Stimulated activated CD8-positive, alpha-beta memory T cell treated with anti-CD3 and anti-CD28 coated beads, Interleukin-4, amount 100 ng/mL, for 4 hours (primary cell): ENCODE results near the gene ERVFRD-1.
A peak's percentile ranks its signal among the peaks of the same experiment; 100 is the strongest.
"Not testable (repeated sequence)": the region's sequence is repeated elsewhere in the genome, so short reads cannot be mapped to it uniquely, and the experiment has no call there.

Source experiments
- DNase-seq, 2 donors: peaks; one replicate each; pipeline ENCODE4 v3.0.0-alpha.2; 2020; ENCODE audit warnings: low read depth in 2 of 2, low spot score in 1 of 2

ERVFRD-1 gene

DNA sequence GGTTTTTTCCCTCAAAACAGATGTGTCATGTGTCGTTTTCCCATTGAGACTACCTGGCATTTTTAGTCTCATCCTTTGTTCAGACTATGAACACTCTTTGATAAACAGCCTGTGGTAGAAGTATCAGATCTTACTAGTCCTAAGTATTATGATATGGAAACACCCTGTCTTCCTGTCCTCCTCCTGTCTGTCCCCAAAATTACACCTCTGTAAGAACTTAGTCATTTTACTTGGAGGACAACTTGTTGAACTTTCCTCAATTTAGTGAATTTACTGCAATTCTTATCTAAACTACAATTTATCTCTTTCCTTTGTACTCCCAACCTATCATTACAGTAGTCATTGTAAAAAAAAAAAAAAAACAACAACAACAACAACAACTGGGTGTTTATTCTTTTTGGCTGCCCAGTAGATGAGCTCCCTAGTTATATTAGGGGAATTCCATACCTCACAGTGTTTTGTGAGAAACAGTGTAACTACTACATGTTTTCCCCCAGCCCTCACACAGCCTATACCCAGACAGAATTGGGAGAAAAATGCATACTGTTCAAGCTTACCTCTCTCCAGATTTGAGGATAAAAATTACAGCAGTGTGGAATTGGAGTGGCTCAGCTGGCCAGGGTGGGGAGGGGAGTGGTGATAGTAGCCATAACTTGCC, 18.5 kb upstream of the ERVFRD-1 start:
- DNase-seq, result no peak

DNA sequence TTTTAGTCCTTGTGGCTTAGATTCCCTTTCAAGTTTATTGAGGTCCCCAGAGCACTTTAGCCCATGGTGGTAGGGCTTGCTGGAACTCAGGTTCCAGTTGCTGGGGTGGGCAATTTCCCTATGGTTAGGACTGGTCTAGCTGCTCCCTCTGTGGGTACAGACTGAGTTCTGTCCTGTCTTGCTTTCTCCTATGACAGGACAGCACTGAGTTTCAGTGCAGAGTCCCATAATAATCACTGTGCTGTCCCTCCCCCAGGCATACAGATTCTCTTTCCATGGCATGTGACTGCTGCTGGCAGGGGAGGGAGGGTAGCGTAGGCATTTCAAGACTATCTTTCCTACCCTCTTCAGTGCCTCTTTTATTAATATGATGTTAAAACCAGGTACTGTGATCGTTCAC, 17.1 kb upstream of the ERVFRD-1 start:
- no peak for DNase-seq

DNA sequence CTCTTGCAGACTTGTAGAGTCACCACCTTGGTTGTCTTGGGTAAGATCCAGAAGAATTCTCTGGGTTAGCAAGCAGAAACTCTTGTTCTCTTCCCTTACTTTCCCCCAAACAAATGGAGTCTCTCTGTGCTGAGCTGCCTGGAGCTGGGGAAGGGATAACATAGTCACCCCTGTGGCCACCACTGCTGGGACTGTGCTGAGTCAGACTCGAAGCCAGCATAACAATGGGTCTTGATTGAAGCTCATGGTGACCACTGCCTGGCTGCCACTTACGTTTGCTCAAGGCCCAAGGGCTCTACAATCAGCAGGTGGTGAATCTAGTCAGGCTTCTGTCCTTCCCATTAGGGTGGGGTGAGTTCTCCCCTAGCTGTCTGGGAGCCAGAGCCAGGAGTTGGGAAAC, 15.4 kb upstream of the ERVFRD-1 start:
- no peak for DNase-seq

DNA sequence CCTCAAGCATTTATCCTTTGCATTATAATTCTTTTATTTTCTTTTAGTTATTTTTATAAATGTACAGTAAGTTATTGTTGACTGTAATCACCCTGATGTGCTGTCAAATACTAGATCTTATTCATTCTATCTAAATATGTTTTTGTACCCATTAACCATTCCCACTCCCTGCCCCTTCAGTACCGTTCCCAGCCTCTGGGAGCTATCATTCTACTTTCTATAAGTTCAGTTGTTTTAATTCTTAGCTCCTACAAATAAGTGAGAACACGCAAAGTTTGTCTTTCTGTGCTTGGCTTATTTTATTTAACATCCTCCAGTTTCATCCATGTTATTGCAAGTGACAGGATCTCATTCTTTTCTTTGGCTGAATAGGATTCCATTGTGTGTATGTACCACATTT, 12.5 kb upstream of the ERVFRD-1 start:
- DNase-seq, result no peak

DNA sequence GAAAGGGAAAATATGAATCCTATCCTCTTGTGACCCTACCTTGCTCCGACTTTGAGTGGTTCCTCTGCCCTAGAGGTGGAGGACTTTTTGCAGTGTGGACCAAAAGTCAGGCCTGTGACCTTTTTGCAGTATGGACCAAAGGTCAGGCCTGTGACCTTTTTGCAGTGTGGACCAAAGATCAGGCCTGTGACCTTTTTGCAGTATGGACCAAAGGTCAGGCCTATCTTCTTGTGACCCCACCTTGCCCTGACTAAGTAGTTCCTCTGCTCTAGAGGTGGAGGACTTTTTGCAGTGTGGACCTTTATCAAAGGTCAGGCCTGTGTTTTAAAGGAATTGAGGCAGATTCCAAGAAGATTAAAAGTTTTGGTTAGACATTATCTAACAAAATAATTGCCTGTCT, 10.9 kb upstream of the ERVFRD-1 start:
- no peak for DNase-seq

DNA sequence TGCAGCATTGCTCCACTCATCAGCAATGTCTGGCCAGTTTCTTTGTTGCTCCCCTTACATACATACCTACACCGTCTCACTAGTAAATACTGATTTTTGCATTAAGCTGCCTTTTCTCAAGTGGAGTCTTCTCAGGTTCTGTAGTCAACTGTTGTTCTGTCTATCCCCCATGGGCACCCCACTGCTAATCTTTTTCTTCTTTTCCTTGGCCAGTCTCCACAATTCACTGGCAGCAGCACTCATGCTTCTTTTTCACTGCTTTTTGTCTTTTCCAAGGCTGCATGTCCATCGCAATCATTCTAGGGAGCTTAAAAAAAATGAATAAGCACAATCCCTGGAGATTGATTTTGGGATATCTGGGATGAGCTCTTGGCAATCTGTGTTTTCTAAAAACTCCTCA, 10.3 kb upstream of the ERVFRD-1 start:
- DNase-seq, result no peak

DNA sequence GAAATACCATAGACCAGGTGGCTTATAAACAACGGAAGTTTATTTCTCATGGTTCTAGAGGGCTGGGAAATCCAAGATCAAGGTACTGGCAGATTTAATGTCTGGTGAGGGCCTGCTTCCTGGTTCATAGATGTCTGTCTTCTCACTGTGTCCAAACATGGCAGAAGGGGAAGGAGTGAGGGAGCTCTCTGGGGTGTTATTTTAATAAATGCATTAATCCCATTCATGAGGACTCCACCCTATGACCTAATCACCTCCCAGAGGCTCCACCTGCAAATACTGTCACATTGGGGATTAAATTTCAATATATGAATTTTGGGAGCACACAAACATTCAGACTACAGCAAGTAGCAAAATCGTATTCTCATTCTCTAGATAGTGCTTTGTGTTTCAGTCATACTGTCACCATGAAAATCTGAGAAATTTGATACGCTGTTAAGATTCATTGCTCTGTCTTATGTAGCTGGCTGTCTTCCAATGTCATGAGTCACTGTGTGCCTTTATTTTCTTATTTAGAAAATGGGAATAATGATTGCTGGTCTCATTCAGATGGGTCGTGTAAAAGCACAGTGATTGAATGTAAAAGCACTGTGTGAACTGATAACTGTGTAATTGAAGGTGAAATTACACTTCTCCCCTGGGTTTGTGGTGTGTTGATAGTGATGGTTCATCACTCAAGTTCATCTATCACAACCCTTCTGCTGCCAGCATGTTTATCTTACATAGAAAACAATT, 8.9 kb upstream of the ERVFRD-1 start:
- DNase-seq, result no peak

DNA sequence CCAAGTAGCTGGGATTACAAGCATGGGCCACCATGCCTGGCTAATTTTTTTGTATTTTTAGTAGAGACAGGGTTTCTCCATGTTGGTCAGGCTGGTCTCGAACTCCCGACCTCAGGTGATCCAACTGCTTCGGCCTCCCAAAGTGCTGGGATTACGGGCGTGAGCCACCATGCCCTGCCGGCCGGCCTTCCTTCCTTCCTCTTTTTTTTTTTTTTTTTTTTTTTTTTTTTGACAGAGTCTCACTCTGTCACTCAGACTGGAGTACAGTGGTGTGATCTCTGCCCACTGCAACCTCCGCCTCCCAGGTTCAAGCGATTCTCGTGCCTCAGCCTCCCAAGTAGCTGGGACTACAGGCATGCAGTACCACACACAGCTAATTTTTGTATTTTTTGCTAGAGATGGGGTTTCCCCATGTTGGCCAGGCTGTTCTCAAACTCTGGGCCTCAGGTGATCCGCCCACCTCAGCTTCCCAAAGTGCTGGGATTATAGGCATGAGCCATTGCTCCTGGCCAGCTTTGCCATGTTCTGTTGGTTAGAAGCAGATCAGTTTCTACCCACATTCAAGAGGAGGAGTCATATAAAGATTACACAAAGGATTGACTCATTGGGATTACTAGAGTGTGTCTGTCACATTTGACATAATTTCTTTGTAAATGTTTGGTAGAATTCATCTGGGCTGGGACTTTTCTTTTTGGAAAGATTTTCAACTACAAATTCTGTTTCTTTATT, 4.4 kb upstream of the ERVFRD-1 start:
- not testable (repeated sequence) for DNase-seq

DNA sequence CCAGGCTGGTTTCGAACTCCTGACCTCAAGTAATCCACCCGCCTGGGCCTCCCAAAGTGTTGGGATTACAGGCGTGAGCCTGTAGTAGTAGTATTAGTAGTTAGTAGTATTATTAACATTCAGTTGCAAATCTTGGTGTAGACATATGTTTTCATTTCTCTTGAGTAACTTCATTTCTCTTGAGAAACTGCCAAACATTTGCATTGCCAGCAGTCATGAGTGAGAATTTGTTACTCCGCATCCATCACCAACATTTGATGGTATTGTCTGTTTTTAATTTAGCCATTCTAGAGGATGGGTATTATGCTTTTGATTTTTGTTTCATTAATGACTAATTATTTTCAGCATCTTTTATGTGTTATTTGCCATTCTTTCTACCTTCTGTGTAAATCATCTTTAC, 1.5 kb upstream of the ERVFRD-1 start:
- no peak for DNase-seq

DNA sequence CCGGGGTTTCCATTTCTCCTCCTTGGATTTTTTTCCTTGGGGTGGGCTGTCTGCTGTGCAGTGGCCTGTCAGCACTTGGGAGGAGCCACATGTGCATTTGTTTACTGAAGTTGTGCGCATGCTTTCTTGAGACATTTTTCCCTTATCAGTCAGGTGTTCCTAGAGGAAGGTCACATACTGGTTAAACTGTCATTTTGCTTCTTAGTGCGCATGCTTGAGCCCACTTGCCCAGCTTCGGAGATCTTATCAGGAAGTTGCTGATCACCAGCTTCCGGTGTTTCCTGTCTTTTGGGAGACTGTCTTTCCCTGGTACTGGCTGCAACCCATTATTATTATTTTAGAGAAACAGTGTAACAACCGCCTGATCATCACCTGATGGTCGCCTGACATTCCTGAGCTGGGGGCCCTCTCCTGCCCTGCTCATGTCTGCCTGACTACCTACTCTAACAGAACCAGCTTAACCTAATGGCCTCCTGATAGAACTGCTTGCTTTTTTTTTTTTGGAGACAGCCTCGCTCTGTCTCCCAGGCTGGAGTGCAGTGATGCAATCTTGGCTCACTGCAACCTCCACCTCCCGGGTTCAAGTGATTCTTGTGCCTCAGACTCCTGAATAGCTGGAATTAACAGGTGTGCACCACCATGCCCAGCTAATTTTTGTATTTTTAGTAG, 378 bp upstream of the ERVFRD-1 start:
- no peak for DNase-seq

DNA sequence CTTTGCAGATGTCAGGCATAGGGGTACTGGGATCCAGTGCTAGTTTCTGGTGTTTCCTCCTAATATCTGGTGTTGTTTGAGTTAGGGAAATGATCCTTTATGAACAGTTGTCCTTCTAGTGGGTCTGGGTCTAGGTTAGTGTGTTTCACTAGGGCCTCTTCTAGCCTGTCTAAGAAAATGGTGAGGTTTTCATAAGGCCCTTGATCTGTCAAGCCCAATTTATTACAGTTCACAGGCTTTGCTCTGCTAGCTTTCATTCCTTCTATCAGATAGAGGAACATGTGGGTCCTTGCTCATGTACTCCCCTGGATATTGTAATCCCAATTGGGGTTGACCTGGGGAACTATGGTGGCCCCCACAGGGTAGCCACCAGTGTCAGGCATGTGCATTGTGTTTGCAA, 2.8 kb downstream of the ERVFRD-1 start:
- no peak for DNase-seq

DNA sequence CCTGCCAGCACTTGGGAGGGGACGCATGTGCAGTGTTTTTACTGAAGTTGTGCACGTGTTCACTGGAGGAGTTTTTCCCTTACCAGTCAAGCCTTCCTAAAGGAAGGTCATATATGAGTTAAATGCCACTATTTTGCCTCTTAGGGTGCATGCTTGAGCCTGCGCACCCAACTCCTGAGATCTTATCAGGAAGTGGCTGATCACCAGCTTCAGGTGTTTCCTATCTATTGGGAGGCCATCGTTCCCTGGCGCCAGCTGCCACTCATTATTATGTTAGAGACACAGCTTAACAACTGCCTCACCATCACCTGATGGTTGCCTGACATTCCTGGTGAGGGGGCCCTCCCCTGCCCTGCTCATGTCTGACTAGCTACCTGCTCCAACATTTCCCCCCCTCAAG, 8.5 kb downstream of the ERVFRD-1 start:
- no peak for DNase-seq

DNA sequence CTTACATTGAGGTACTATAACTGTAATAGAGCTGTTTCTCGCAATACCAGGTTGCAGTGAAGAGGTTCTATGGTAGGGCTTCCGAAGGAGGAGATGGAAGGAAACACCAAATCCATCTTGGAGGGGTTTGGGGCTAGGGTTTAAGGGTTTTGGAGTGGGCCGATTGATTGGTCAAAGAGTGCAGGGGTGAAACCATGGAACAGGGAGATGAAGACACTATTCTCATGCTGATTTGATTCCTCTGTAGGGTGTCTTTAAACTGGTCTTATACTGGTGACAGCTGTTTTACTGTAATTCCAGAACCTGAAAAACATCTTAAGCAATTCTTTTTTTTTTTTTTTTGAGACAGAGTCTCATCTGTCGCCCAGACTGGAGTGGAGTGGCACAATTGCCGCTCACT, 10.1 kb downstream of the ERVFRD-1 start:
- DNase-seq, result no peak

DNA sequence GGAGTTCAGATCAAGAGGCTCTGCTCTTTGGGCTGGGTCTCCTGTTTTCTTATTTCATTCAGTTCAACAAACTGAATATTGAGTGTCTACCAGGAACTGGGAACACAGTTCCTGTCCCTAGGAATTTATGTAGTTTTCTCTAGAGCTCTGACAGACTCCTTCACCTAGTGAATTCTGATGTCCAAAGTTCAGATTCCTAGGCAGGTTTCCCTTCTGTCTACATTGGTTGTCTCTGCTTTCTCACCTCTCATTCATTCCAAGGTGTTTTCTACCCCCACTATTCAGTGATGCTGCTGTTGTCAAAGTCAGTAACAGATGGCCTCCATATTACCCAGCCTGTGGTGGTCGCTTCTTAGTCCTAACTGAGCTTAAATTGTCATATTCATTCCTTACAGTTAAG, 13.5 kb downstream of the ERVFRD-1 start:
- no peak for DNase-seq

DNA sequence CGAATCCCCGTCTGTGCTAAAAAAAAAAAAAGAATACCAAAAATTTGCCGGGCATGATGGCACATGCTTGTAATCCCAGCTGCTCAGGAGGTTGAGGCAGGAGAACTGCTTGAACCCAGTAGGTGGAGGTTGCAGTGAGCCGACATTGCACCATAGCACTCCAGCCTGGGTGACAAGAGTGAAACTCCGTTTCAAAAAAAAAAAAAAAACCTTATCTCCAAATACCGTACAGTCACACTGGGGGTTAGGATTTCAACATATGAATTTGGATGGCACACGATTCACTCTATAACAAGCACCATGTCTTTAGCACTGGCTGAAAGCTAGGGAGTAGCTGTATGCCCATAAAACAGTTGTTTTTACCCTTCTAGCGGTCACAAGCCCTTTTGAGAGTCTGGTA, 14.0 kb downstream of the ERVFRD-1 start:
- DNase-seq, result no peak

DNA sequence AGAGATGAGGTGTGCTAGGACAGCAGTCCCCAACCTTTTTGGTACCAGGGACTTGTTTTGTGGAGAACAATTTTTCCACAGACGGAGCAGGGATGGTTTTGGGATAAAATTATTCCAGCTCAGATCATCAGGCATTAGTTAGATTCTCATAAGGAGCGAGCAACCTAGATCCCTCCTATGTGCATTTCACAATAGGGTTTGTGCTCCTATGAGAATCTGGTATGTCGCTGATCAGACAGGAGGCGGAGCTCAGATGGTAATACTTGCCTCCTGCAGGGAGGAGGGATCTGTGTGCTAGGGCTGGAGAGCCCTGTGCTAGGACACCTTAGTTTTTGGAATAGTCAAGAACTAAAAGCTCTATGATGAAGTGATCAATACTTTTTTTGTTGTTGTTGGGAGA, 15.4 kb downstream of the ERVFRD-1 start:
- DNase-seq, result no peak

DNA sequence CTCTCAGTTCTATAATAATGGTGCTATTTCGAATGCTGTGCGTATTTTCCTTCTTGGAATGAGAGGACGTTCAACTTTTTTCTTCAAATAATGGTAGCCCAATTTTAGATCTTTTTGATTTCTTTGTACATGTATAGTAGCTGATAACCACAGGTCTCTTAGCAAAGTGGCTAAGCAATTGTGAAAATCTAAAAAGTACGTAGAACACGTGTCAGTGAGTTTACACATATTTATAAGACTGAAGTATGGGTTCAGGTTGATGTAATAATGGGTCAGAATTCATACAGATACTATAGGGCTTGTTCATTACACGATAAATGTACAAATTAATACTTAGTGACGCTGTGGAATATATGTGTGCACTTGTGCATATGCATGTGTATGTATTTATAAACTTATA, 16.6 kb downstream of the ERVFRD-1 start:
- no peak for DNase-seq

DNA sequence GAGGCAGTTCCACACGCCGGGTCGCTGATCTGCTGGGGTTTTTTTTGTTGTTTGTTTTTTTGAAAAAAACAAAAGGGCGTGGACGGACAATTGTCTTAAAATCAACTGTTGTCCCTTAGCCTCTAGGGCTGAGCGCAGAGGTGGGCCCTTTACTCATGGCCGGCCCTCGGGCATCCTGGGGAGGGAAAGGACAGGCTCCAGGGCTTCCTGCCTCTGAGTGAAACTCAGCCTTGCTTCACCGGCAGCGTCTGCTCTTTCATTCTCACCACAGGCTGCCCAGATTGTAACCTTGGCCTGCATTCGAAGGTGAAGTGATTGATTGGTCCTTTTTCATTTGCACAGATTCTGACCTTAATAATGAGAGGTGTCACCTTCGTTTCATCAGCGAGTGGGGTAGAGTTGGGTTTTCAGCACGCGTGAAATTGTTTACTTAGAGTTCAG, 17.1 kb downstream of the ERVFRD-1 start:
- DNase-seq, result peak in 1 of 2 donors; percentile 13

DNA sequence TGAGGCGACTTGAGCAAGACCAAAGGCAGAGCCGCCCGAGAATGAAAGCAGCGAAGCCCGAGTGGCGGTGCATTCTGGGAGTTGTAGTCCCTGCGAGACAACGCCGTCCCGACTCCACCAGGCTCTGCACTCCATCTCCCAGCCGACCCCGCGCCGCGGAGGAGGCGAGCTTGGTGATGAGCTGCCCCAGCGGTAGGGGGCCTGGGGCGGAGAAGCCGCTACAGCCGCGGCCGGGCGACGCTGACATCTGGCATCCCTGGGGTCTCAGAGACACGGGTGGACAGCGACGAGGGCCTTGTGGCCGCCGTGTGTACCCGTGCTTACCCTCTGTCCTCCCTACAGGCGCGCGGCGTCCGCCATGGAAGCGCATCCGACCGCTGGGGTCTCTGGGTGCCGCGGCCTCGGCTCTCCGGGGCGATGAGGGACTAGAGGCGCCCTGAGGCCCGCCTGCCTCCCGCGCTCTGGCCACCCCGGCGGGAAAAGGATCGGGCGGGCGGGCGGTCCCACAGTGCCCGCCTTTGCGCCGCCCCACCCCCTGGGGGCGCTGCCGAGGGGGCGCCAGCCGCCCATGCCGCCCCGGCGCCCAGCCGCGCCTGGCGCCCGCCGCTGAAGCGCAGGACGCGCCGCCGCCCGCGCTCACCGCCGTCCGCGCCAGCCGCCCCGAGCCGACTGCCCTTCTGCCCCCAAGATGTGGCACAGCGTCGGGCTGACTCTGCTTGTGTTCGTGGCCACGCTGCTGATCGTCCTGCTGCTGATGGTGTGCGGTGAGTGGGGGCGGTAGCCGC, 17.7 kb downstream of the ERVFRD-1 start, which contains the start of gene SMIM13:
Gene SMIM13 (plus strand): TSS at position 209 of the 785 bp plus-strand sequence. CDS start 480 bp downstream, at position 689.
- peak; percentile 87 to 89 for DNase-seq

DNA sequence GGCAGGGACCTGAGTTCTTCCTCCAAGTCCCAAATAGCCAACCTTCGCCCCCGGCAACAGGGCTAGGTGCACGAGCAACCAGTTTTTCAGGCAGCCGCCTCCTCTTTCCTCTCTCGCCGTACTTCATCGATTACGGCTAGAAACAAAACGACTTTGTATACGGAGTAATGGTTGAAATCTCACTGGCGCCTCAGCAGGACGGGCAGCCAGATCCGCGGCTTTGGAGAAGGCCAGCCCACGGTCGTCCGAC, 18.2 kb downstream of the ERVFRD-1 start:
- DNase-seq, result no peak
